HS-5 (cell line): ENCODE results near the gene ATP5F1B.

Source experiments
- DNase-seq: peaks from one replicate; pipeline ENCODE4 v3.0.0-alpha.2; 2012; ENCODE audit warnings: low read depth

ATP5F1B gene

DNA sequence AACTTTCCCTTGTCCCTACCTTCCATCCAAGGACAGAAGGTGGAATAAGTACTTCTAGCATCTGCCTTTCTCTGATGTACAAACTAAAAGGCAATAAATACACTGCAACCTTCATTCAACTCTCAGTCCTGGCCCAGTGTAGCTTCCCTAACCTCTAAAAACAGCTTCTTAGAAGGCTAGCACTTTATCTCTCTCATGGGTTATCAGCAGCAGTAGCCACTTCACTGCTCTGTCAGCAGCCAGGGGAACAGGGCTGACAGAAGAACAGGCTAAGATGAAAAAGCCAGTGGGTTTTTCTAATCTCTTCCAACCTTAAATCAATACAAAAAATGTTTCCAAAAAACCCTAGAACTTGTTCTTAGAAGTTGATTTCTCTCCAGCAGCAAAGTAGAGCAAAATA is 28.9 kb downstream of the ATP5F1B start:
- DNase-seq, result no peak

DNA sequence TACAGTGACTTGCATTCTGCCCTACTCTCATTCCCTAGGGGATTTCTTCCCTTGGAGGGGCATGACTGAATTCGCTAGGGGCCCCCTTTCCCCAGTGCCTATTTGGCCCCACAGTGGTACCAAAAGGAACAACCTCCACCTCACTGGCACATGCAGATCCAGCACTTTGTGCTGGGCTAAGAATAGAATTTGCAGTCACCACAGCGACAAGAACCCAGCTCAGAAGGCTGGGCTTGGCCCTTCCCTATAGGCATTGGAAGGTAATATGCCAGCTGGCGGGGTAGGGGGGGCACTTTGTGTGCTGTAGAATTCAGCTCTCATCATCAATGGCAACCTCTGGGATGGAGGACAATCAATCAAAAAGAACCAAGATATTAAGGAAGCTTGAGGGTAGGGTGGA is 29.5 kb downstream of the ATP5F1B start:
- DNase-seq, result no peak

DNA sequence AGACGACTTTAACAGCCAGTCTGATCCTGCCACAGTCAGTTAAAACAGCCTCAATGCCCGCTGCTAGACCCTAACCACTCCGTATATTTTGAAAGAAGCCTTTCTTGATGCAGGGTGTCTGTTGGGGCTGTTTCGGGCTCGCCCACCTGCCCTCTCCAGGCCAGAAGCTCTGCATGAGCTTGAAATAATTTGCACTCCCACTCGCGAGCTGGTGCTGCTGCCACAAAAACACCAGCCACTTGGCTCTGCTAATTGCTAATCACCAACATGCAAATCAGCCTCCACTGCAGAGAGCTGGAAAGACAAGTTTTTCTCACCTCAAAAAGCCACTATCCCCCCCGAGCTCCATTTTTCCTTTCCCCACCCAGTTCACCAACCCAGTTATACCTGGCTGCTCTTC is 31.2 kb downstream of the ATP5F1B start:
- no peak for DNase-seq

GRCh38 chr12:56604355-56604754 is 41.4 kb downstream of the ATP5F1B start:
- DNase-seq, result no peak

GRCh38 chr12:56602239-56602638 is 43.5 kb downstream of the ATP5F1B start:
- no peak for DNase-seq

DNA sequence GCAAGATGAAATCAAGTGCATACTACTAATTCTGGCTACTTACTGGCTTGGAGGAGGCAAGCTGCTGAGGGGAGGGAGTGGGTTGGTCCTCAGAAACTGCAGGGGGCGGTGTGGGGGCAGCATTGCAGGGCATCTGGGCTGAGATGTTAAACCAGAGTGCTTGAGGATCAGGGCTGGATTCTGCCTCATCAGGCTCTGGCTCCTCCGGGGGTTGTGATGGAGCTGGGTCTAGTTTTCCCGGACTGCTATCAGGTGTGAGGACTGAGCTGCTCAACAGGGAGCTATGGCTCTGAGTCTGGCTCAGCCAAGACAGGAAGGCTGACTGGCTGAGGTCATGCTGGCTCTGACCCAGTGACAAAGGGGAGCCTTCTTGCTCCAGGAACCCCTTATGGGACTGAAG is 44.3 kb downstream of the ATP5F1B start:
- DNase-seq, result no peak

DNA sequence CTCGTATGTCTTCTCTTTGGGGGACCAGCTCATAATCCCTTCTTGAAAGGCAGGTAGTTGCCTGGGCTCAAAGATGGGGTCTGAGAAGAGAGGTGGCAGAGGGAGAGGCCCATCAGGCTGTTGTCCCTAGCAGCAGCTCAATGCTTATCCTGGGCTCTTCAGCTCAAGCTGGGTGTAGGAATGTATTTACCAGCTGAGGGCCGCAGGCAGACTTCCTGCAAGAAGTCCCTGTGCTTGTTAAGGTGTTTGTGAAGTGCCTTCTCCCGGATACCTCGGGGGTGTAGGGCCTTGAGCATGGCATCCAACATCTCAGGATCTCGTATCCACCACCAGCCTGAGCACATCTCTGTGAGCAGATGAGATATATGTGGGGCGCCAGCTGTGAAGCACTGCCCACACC is 45.0 kb downstream of the ATP5F1B start:
- no peak for DNase-seq

DNA sequence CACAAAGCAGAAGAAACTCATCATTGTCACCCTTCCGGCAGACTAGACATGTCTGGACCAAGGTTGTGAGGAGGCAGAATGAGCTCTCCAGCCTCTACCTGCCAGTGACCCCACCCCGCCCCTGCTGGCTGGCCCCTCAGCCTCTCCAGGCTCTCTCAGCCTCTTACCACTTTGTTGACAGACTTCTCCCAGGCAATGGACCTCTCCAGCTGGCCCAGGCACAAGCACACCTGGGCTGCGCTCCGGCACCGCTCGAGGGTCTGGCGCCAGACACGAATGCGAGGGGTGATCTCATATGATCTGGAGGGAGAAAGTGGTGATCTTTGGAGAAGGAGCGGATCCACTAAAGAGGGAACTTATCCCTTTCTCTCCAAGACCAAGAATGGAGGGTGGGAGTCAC is 46.0 kb downstream of the ATP5F1B start:
- DNase-seq, result no peak

- DNase-seq, result no peak
Observed at GRCh38 chr12:56599041-56599440, 46.7 kb downstream of the ATP5F1B start.

DNA sequence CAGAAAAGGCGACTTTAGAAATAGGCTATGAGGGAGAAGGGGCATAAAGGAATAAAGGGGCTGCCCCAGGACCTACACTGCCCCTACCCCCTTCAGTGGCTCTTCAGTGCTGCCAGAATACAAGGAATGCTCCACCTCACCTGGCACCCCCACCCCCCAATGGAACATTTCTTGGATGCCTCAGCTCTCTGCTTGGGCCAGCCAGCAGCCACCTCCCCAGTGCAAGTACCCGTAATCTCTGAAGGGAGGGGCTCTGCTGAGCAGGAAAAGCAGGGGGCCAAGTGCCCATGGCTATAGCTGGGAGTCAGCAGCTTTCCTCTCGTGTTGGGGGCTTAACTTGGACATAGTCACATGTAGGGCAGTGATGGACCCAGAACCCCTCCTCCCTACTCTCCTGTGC is 49.0 kb downstream of the ATP5F1B start:
- DNase-seq, result no peak

DNA sequence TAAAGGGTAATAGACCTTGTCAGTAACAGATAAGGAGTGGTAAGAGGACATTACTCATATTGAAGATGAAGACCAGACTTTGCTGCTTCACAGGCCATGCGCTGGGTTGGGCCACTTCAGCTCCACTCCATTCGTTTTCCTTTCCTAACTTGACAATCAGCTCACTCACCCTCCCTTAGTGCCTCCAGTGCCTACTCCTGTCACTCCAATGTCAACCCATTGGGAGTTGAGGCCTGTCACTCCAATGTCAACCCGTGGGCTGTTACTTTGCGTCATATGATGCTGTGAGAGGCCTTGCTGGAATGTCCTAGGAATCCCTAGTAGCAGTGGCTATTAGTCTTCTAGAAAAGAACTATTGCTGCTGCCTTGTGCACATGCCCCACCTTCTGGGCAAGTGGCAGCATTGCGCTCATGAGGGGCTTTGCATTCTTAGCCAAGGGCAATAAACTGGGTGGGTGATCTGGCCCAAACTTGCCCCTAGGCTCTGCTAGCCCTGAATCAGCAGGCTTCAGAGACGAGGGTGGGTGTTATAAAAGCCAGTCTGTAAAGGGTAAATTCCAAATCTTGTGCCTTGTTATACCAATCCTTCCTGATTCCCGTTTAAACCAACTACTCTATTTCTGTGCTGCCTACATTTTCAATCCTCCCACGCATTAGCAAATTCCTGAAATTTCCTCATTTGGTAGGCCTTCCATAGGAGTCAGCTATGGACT is 51.7 kb downstream of the ATP5F1B start:
- DNase-seq, result peak; percentile 48

DNA sequence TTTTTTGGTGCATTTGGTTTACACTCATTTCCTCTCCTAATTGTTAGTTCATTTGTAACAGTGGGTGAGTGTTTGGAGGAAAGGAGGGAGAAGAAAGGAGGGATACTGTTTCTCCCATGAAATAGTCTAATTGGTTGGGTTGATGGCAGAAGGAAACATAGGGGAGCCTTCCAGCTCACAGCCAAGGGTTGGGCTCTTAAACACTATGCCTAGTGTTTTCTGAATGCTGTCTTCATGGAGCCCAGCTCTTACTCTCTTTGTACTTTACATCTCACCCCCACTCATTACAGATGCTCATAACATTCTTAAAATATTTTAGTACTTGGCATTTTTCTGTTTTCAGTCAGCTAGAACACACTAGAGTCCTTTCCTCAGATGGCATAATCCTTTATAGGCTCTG is 53.8 kb downstream of the ATP5F1B start:
- DNase-seq, result no peak

DNA sequence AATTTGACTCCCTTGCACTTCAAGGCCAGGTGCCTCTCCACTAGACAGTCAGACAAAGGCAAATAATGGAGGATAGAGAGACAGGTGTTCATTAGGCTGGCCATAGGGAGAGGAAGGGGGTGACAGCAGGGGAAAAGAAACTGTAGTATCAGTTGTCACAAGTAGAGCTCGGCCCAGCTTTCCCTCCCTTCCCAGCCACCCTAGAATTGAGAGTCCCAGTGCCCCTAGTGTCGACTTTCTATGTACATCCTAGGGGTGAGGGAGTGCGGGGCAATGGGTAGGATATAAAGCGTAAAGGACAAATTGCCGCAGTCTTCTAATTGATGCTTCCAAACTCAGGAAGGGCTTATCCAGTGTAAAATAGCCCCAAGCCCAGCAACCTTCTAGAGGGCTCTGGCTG is 54.7 kb downstream of the ATP5F1B start:
- no peak for DNase-seq

DNA sequence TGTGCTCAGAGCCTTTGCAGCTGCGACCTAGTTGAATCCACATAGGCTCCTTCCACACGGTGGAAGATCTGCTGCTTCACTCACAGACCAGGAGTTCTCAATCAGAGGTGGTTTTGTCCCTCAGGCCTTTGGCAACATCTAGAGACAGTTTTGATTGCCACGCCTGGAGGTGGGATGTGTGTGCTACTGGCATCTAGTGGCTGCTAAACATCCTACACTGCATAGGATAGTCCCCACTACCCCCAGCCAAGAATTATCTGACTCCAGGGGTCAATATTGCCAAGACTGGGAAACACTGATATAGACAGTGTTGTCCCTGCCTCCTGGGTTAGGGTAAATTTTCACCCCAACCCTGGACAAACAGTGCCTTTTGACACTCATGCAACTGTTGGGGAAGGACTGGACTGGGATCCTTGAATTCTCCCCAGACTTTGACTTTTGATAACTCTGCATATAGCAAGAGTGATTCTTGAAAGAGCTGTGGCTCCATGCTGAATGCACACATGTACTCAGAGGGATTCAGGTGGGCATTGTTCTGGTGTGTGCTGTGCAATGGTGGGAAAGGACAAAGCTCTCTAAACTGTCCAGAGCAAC is 55.5 kb downstream of the ATP5F1B start:
- no peak for DNase-seq

- no peak for DNase-seq
Observed at GRCh38 chr12:56589783-56590182, 56.0 kb downstream of the ATP5F1B start.
